ENCODE data around the gene DPYD. TPM values are rescaled to one million over a fixed set of nuclear protein-coding genes. Genes with fewer than 3 reads are reported as not detected.

DPYD gene
- total and polyA plus RNA-seq, 9 of the 15 experiments (the other 6 are each of a cell fraction or from before 2014, with no cell fraction given), result 0.03 to 0.25 (median 0.08) TPM; not detected in 2

- no peak for TF ChIP-seq KAT8 (IDR thresholded peaks at IDR 0.05; ENCODE audit: low read depth)
- no peak for TF ChIP-seq PCBP1 (IDR thresholded peaks at IDR 0.05; ENCODE audit: low read depth, low read length, poor library complexity, severe bottlenecking)
- no peak for TF ChIP-seq ZNF41 (CRISPR knock-in tag; conservative IDR thresholded peaks at IDR 0.05)
- TF ChIP-seq SP2 (IDR thresholded peaks at IDR 0.05; ENCODE audit: extremely low read depth, low read depth, low read length, poor library complexity, severe bottlenecking), result no peak
- TF ChIP-seq TAF7 (tag; IDR thresholded peaks at IDR 0.05), result no peak
- TF ChIP-seq USF2 (CRISPR knock-in tag; IDR thresholded peaks at IDR 0.05), result no peak
Observed at GRCh38 chr1:97918961-97919360, 1.9 kb downstream of the DPYD start (continued).

- in situ Hi-C loops (cut with MboI), result no loop called here
- no peaks in the 10 kb centered on the region for H3K36me3 ChIP-seq (ENCODE audit: control insufficient read depth, insufficient read depth, low read length)
- FAIRE-seq (no peak), ATAC-seq (no peak), DNase-seq (ENCODE audit: extremely low read depth in 1 of 4, low spot score in 3 of 4) (no peak)
- no peak overlapping the region for H2AFZ ChIP-seq (ENCODE audit: low read depth, low read length)
- H3K27ac ChIP-seq (ENCODE audit: extremely low read depth, low read depth, low read length), result no peak overlapping the region
- H3K4me3 ChIP-seq, result no peak overlapping the region
- no TSS peak for BruUV-seq (replicated peaks)
- no peak overlapping the region for H3K4me2 ChIP-seq (ENCODE audit: insufficient read depth, low read length)
- TF ChIP-seq NCOA2 (IDR thresholded peaks at IDR 0.05; ENCODE audit: partially characterized antibody in 2 of 2) (no peak), KLF13 (tag; IDR thresholded peaks at IDR 0.05; ENCODE audit: borderline replicate concordance, low read depth) (no peak), RFX5 (IDR thresholded peaks at IDR 0.05; ENCODE audit: low read depth, low read length) (no peak), ZNF668 (CRISPR knock-in tag; IDR thresholded peaks at IDR 0.05) (no peak), ZNF561 (CRISPR knock-in tag; conservative IDR thresholded peaks at IDR 0.05) (no peak), NR3C1 (CRISPR knock-in tag; IDR thresholded peaks at IDR 0.05) (no peak), ZNF134 (CRISPR knock-in tag; conservative IDR thresholded peaks at IDR 0.05) (no peak), SRSF1 (IDR thresholded peaks at IDR 0.05; ENCODE audit: low read depth, low read length) (no peak), HNRNPLL (IDR thresholded peaks at IDR 0.05; ENCODE audit: low read depth, low read length, poor library complexity, severe bottlenecking) (no peak), NFXL1 (CRISPR knock-in tag; IDR thresholded peaks at IDR 0.05) (no peak), CC2D1A (IDR thresholded peaks at IDR 0.05) (no peak)
- intact Hi-C loops (cut with micrococcal nuclease), result no loop called here
- H3K9me1 ChIP-seq (ENCODE audit: control insufficient read depth, insufficient read depth, low read length), result no peaks in the 10 kb centered on the region
- H3K9ac ChIP-seq (ENCODE audit: insufficient read depth in 1 of 2, low read depth in 2 of 2, low read length in 2 of 2), result no peak overlapping the region
- no peaks in the 10 kb centered on the region for H3K27me3 ChIP-seq (ENCODE audit: control insufficient read depth in 2 of 2, insufficient read depth in 2 of 2, low read length in 2 of 2)
- ChIA-PET POLR2A (no interaction called here), CTCF (ENCODE audit: low intra/inter-chr PET ratio) (no interaction called here)
- H3K79me2 ChIP-seq (ENCODE audit: control insufficient read depth, insufficient read depth, low read length), result no peaks in the 10 kb centered on the region
- no peaks in the 10 kb centered on the region for H4K20me1 ChIP-seq (replicated peaks; ENCODE audit: control insufficient read depth, insufficient read depth, low read length)
- WGBS (ENCODE audit: insufficient coverage, low coverage, missing lambda C conversion rate), result 0% methylated on average over 3 of the region's 3 CpGs
- H3K4me1 ChIP-seq (replicated peaks in 1 of 2; ENCODE audit: control insufficient read depth in 2 of 2, insufficient read depth in 2 of 2, low read length in 2 of 2), result no peaks in the 10 kb centered on the region
- H3K9me3 ChIP-seq (replicated peaks; ENCODE audit: control insufficient read depth, insufficient read depth, low read depth, low read length), result no peaks in the 10 kb centered on the region
Observed at GRCh38 chr1:97913506-97914139, 7.2 kb downstream of the DPYD start.
